H9 (cell line): ENCODE measurements around the gene SDC3. TPM values are rescaled to one million over a fixed set of nuclear protein-coding genes. Genes with fewer than 3 reads are reported as not detected.
A peak's percentile ranks its signal among the peaks of the same experiment; 100 is the strongest.

Experiments used
- DNase-seq: peaks from one replicate; pipeline ENCODE4 v3.0.0-alpha.2; 2017
- H2AFZ ChIP-seq: one replicate; pipeline ENCODE4 v1.6.1; 2013; ENCODE audit warnings: mild to moderate bottlenecking, low read length, control low read depth, moderate library complexity
- H2AK5ac ChIP-seq: 2 replicates; pipeline ENCODE4 v1.6.1; 2013; ENCODE audit warnings: low read length, control low read depth, mixed read lengths; ENCODE audit not compliant: insufficient read length
- H2BK120ac ChIP-seq: one replicate; pipeline ENCODE4 v1.6.1; 2013; ENCODE audit warnings: low read depth, mild to moderate bottlenecking, low read length, control low read depth, inconsistent platforms; ENCODE audit not compliant: poor library complexity, severe bottlenecking
- H2BK12ac ChIP-seq: 2 replicates; pipeline ENCODE4 v1.6.1; 2013; ENCODE audit warnings: low read length, control low read depth, mixed read lengths, low read depth; ENCODE audit not compliant: insufficient read length
- H2BK15ac ChIP-seq: 2 replicates; pipeline ENCODE4 v1.6.1; 2013; ENCODE audit warnings: low read depth, low read length, control low read depth
- H2BK20ac ChIP-seq: one replicate; pipeline ENCODE4 v1.6.1; 2013; ENCODE audit warnings: low read depth, mild to moderate bottlenecking, low read length, control low read depth, inconsistent platforms; ENCODE audit not compliant: poor library complexity, severe bottlenecking
- H2BK5ac ChIP-seq: 2 replicates; pipeline ENCODE4 v1.6.1; 2013; ENCODE audit warnings: low read length, control low read depth, mixed read lengths; ENCODE audit not compliant: insufficient read length
- H3K14ac ChIP-seq: 2 replicates; pipeline ENCODE4 v1.6.1; 2013; ENCODE audit warnings: low read length, control low read depth; ENCODE audit not compliant: insufficient read depth
- H3K18ac ChIP-seq: 2 replicates; pipeline ENCODE4 v1.6.1; 2013; ENCODE audit warnings: low read depth, mild to moderate bottlenecking, mixed read lengths, low read length, control low read depth; ENCODE audit not compliant: insufficient read length
- H3K23ac ChIP-seq: 2 replicates; pipeline ENCODE4 v1.6.1; 2013; ENCODE audit warnings: low read length, control low read depth, mixed read lengths, low read depth; ENCODE audit not compliant: insufficient read length
- H3K23me2 ChIP-seq: 2 replicates; pipeline ENCODE4 v1.6.1; 2013; ENCODE audit warnings: low read depth, mild to moderate bottlenecking, mixed read lengths, low read length, control low read depth; ENCODE audit not compliant: insufficient read length, poor library complexity, severe bottlenecking
- H3K27ac ChIP-seq: 2 replicates; pipeline ENCODE4 v1.5.1; 2013; ENCODE audit warnings: low read length, control low read depth, mixed read lengths, low read depth; ENCODE audit not compliant: insufficient read length
- H3K27me3 ChIP-seq: 2 replicates; pipeline ENCODE4 v1.6.1; 2013; ENCODE audit warnings: low read length, control low read depth, inconsistent platforms; ENCODE audit not compliant: insufficient read depth
- H3K4ac ChIP-seq: 2 replicates; pipeline ENCODE4 v1.6.1; 2013; ENCODE audit warnings: low read depth, mild to moderate bottlenecking, control low read depth, inconsistent platforms, low read length, moderate library complexity
- H3K4me1 ChIP-seq: 2 replicates; pipeline ENCODE4 v1.6.1; 2013; ENCODE audit warnings: low read length, control low read depth, inconsistent platforms; ENCODE audit not compliant: insufficient read depth
- H3K4me2 ChIP-seq: 2 replicates; pipeline ENCODE4 v1.6.1; 2013; ENCODE audit warnings: low read length, control low read depth, mixed read lengths; ENCODE audit not compliant: insufficient read length, insufficient read depth
- H3K56ac ChIP-seq: 2 replicates; pipeline ENCODE4 v1.6.1; 2013; ENCODE audit warnings: low read depth, mild to moderate bottlenecking, mixed read lengths, low read length, control low read depth; ENCODE audit not compliant: insufficient read length
- H3K79me1 ChIP-seq: 2 replicates; pipeline ENCODE4 v1.6.1; 2013; ENCODE audit warnings: low read depth, mild to moderate bottlenecking, moderate library complexity, low read length, control low read depth, inconsistent platforms; ENCODE audit not compliant: insufficient read depth, poor library complexity, severe bottlenecking
- H3K79me2 ChIP-seq: 2 replicates; pipeline ENCODE4 v1.6.1; 2013; ENCODE audit warnings: low read length, control low read depth, inconsistent platforms; ENCODE audit not compliant: insufficient read depth
- H3K9ac ChIP-seq: 2 replicates; pipeline ENCODE4 v1.6.1; 2013; ENCODE audit warnings: low read length, control low read depth, mixed read lengths; ENCODE audit not compliant: insufficient read length; ENCODE audit errors: extremely low read depth
- H3K9me3 ChIP-seq: one replicate; pipeline ENCODE4 v1.6.1; 2013; ENCODE audit warnings: low read depth, low read length, inconsistent platforms; ENCODE audit not compliant: control insufficient read depth
- H3T11ph ChIP-seq: one replicate; pipeline ENCODE4 v1.6.1; 2013; ENCODE audit warnings: mild to moderate bottlenecking, low read length, control low read depth, inconsistent platforms
- H4K20me1 ChIP-seq: one replicate; pipeline ENCODE4 v1.6.1; 2013; ENCODE audit not compliant: control insufficient read depth, insufficient read length, insufficient read depth
- H4K5ac ChIP-seq: 2 replicates; pipeline ENCODE4 v1.6.1; 2013; ENCODE audit warnings: low read depth, mild to moderate bottlenecking, mixed read lengths, low read length, control low read depth; ENCODE audit not compliant: insufficient read length
- H4K8ac ChIP-seq: replicated peaks from 2 replicates; pipeline ENCODE4 v1.6.1; 2013; ENCODE audit warnings: low read length, control low read depth, mixed read lengths, low read depth; ENCODE audit not compliant: insufficient read length
- H4K91ac ChIP-seq: 2 replicates; pipeline ENCODE4 v1.6.1; 2013; ENCODE audit warnings: low read depth, mild to moderate bottlenecking, moderate library complexity, mixed read lengths, low read length, control low read depth; ENCODE audit not compliant: insufficient read length
- H3K27ac Mint-ChIP-seq, 3 experiments: 2 replicates in 2 of 3; 3 replicates in 1 of 3; pipeline ENCODE4 v1.8.0; 2020 to 2021; ENCODE audit warnings: mixed read lengths in 3 of 3, mild to moderate bottlenecking in 1 of 3, moderate library complexity in 1 of 3
- H3K27me3 Mint-ChIP-seq: 2 replicates; pipeline ENCODE4 v1.8.0; 2021; ENCODE audit warnings: low read depth, mild to moderate bottlenecking, moderate library complexity, mixed read lengths
- H3K36me3 Mint-ChIP-seq, 3 experiments: 2 replicates in 2 of 3; 3 replicates in 1 of 3; pipeline ENCODE4 v1.8.0; 2020 to 2021; ENCODE audit warnings: low read depth in 3 of 3, mixed read lengths in 3 of 3; ENCODE audit not compliant: insufficient read depth in 1 of 3
- H3K4me1 Mint-ChIP-seq, 2 experiments: 2 replicates each; pipeline ENCODE4 v1.8.0; 2020; ENCODE audit warnings: mixed read lengths in 2 of 2
- H3K4me3 Mint-ChIP-seq, 2 experiments: 2 replicates in 1 of 2; 3 replicates in 1 of 2; pipeline ENCODE4 v1.8.0; 2020 to 2021; ENCODE audit warnings: mild to moderate bottlenecking in 2 of 2, mixed read lengths in 2 of 2, moderate library complexity in 1 of 2
- H3K9me3 Mint-ChIP-seq, 2 experiments: 2 replicates in 1 of 2; 3 replicates in 1 of 2; pipeline ENCODE4 v1.8.0; 2020; ENCODE audit warnings: mild to moderate bottlenecking in 2 of 2, mixed read lengths in 2 of 2, moderate library complexity in 1 of 2
- CTCF ChIP-seq: fragments of 200-600 bp; sonication (generic); conservative IDR thresholded peaks from 3 replicates; pipeline ENCODE4 v1.8.0; 2021; ENCODE audit warnings: antibody characterized with exemption, mild to moderate bottlenecking
- WGBS: extraction: QIAGEN DNeasy Blood & Tissue Kit; methylation state at CpG from one replicate; pipeline ENCODE4 v1.1.7; 2013; ENCODE audit warnings: missing lambda C conversion rate, low lambda C conversion rate, mixed read lengths; ENCODE audit not compliant: insufficient read length; ENCODE audit errors: extremely low coverage; 5-methylcytosine and 5-hydroxymethylcytosine counted together
- total RNA-seq: library from RNA; stranded (reverse); gene quantifications from 2 replicates; pipeline ENCODE4 v1.2.1, GENCODE V29; 2021

The SDC3 gene
- total RNA-seq, 1 experiment from 2014 or later = 25.9 TPM

GRCh38 chr1:30914587-30914922 lies 6.0 kb upstream of the SDC3 start:
- DNase-seq = no peak
- Histone ChIP-seq H3K4me1 (peaks cover 5% of the 10 kb centered on the region; the same call in 1 of the 2 replicates), H2BK12ac (no peak overlapping the region), H4K5ac (no peak overlapping the region), H2BK15ac (no peak overlapping the region), H3K79me2 (no peaks in the 10 kb centered on the region), H2BK20ac (no peak overlapping the region), H3K4ac (no peak overlapping the region), H2AK5ac (no peak overlapping the region), H3T11ph (no peak overlapping the region), H4K91ac (no peak overlapping the region), H3K18ac (no peak overlapping the region), H4K8ac (no peak overlapping the region), H2AFZ (no peak overlapping the region), H3K4me2 (no peak overlapping the region), H3K9me3 (no peaks in the 10 kb centered on the region), H3K79me1 (no peaks in the 10 kb centered on the region), H3K27me3 (no peaks in the 10 kb centered on the region), H2BK5ac (no peak overlapping the region), H4K20me1 (no peaks in the 10 kb centered on the region), H3K9ac (no peak overlapping the region), H3K27ac (no peak overlapping the region), H3K23me2 (no peaks in the 10 kb centered on the region), H3K23ac (no peak overlapping the region), H2BK120ac (no peak overlapping the region), H3K56ac (no peak overlapping the region), H3K14ac (no peak overlapping the region; the same call in 1 of the 2 replicates)
- peaks cover 7% of the 10 kb centered on the region for H3K27me3 Mint-ChIP-seq
- H3K4me1 Mint-ChIP-seq = peaks cover 12 to 30% of the 10 kb centered on the region in 2 experiments
- no peak overlapping the region for H3K4me3 Mint-ChIP-seq
- H3K36me3 Mint-ChIP-seq = no peaks in the 10 kb centered on the region
- H3K27ac Mint-ChIP-seq = peak overlapping the region in 1 of 3 experiments; percentile 44; a peak in 3 of 7 replicates
- H3K9me3 Mint-ChIP-seq = no peaks in the 10 kb centered on the region
- WGBS = no CpG with 5 or more reads among the region's 3 CpGs
- TF ChIP-seq CTCF = no peak
